Activated CD8-positive, alpha-beta memory T cell treated with anti-CD3 and anti-CD28 coated beads for 48 hours (primary cell): ENCODE results near the gene IL6ST.
"Not testable (repeated sequence)": the region's sequence is repeated elsewhere in the genome, so short reads cannot be mapped to it uniquely, and the experiment has no call there.

ENCODE experiments used
- DNase-seq, 3 experiments: peaks; one replicate each; pipeline ENCODE4 v3.0.0-alpha.2; 2020; ENCODE audit warnings: low read depth in 2 of 3, low spot score in 2 of 3

The IL6ST gene

DNA sequence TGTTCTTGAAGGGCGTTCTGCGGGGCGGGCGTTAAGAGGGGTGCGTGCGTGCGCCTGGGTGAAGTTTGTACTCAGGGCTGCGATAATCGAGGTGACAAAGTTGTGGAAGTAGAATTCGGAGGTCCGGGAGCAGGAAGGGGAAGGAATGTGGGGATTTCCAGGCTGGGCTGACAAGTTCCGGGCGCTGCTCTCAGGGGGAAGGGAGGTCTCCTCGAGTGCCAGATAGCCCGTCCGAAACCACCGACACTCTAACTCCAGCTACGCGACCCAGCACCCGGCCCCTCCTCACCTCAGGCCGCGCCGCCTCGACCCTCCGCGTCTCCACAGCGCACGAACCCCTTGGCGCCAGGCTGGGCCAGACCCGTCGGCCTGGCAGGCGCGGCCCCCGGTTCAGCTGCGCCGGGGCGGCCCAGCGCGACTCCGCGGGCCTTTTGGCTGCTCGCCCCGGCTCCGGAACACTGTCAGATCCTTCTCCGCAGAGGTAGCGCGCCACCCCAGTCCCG is at the start of gene IL6ST:
IL6ST (minus strand) TSS at position 469 of the 503 bp plus-strand sequence. CDS start 18,685 bp downstream, outside the sequence.
- DNase-seq, result no peak

DNA sequence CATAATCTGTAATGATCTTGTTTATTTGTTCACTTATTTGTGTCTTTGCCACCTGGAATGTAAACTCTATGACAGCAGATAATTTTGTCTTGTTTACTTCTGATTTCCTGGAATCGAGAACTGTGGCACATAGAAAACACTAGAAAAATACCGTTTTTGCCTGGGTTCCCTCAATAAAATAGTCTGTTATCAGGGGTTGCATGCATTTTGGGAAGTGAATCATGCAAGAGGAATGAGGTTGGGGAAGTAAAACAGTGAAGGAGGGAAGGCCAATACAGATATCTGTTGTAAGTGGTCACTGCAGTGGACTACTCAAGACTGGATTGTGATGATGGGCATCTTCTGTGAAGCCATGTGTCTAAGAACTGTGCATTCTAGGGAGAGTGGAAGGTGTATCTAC is 45.2 kb upstream of the IL6ST start:
- no peak for DNase-seq

GRCh38 chr5:56038206-56038605 is 43.4 kb upstream of the IL6ST start:
- not testable (repeated sequence) for DNase-seq

- no peak for DNase-seq
Observed at GRCh38 chr5:56037531-56038010, 42.8 kb upstream of the IL6ST start.

DNA sequence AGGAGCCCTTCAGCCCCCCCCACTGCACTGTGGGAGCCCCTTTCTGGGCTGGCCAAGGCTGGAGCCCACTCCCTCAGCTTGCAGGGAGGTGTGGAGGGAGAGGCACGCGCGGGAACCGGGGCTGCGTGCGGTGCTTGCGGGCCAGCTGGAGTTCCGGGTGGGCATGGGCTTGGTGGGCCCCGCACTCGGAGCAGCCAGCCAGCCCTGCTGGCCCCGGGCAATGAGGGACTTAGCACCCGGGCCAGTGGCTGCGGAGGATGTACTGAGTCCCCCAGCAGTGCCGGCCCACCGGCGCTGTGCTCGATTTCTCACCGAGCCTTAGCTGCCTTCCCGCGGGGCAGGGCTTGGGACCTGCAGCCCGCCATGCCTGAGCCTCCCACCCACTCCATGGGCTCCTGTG is 40.6 kb upstream of the IL6ST start:
- DNase-seq, result not testable (repeated sequence)

GRCh38 chr5:56029871-56030630 is 35.3 kb upstream of the IL6ST start:
- DNase-seq, result not testable (repeated sequence)

- no peak for DNase-seq
Observed at GRCh38 chr5:56029457-56029856, 34.7 kb upstream of the IL6ST start.

GRCh38 chr5:56028708-56029107 is 33.9 kb upstream of the IL6ST start:
- DNase-seq, result no peak

- DNase-seq, result no peak
Observed at GRCh38 chr5:56026863-56027300, 32.1 kb upstream of the IL6ST start.

DNA sequence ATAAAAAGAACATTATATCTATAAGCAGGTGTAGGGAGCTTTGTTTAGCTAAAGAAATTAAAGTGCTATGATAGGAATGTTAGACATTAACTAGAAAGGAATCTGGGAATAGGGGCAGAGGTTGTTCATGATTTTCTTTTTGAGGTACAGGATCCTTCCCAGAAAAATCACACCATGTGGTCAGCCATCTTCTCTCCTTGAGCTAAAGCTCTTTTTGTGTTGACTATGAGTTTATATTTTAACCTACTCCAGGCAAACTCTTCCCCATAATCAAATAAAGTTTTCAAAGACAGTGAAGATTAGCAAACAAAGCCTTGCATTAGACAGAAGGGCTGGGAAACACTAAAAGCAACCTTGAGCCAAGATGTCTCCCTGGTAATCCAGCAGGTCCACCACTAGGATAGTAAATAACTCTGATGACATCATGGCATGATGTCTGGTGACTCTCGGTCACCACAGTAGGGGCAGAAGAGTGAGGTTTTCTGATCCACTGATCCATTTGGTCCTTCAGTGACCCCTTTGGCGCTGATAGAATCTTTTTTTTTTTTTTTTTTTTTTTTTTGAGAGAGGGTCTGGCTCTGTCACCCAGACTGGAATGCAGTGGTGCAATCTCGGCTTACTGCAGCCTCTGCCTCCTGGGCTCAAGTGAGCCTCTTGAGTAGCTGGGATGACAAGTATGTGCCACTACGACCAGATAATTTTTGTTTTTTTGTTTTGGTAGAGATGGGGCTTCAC is 30.6 kb upstream of the IL6ST start:
- DNase-seq, result no peak

- no peak for DNase-seq
Observed at GRCh38 chr5:56024810-56025150, 30.0 kb upstream of the IL6ST start.

GRCh38 chr5:56023296-56023695 is 28.5 kb upstream of the IL6ST start:
- no peak for DNase-seq

- no peak for DNase-seq
Observed at GRCh38 chr5:56019306-56020272, 24.8 kb upstream of the IL6ST start.

DNA sequence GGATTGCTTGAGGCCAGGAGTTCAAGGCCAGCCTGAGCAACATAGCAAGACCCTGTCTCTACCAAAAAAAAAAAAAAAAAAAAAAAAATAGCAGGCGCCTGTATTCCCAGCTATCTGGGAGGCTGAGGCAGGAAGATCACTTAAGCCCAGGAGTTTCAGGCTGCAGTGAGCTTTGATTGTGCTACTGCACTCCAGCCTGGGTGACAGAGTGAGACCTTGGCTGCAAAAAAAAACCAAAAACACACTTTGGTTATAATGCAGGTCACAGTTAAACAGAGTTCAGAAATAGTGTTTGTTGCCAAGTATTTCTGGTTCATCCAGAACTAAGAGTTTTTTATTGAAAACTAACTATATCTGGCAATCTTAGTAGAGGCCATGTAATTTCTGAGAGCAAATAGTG is 24.1 kb upstream of the IL6ST start:
- DNase-seq, result no peak

- DNase-seq, result not testable (repeated sequence)
Observed at GRCh38 chr5:56014701-56015100, 19.9 kb upstream of the IL6ST start.

GRCh38 chr5:56013939-56014338 is 19.2 kb upstream of the IL6ST start:
- DNase-seq, result not testable (repeated sequence)

DNA sequence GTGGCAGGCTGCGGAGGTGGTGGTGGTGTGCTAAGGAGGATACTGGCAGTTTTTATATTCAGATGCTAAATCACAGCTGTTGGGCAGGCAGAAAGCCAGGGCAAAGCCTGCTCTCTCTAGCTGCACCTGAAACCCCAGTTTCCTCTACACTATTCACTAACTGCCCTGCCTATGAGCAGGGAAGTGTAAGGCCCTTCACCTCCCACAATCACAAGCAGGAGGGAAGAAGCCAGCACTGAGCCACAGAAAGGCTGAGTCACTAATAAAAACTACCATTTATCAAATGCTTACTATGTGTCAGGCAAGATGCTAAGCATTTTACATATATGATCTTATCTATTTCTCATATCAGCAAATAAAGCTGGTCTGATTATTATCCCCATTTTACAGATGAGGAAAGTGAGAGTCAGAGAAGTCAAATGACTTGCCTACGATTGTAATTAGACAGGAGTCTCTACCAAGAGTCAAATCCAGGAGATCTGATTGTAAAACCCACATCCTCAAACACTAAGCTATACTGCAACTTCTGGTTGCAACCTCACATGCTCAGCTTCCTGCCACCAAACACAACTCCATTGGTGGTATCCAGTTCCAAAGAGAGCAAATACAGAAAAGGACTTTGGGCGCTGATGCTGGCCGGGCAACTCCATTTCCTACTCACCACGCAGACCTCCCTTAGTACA is 17.7 kb upstream of the IL6ST start:
- DNase-seq, result no peak

DNA sequence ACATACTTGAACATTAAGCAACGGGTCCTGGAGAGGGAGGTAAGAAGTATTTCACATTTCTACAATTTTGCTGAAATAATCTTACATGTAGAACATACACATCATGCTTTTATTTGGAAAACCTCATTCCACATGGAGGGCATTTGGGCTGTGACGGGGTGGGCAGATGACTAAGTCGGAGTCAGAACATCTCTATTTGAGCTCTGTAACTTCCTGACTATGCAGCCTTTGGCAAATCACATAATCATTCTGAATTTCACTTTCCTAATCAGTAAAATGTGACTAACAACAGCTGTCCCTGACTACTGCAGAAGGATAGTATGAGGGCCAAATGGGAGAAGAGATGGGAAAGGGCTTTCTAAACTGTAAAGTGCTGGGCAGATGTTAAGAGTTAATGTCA is 17.1 kb upstream of the IL6ST start:
- no peak for DNase-seq

DNA sequence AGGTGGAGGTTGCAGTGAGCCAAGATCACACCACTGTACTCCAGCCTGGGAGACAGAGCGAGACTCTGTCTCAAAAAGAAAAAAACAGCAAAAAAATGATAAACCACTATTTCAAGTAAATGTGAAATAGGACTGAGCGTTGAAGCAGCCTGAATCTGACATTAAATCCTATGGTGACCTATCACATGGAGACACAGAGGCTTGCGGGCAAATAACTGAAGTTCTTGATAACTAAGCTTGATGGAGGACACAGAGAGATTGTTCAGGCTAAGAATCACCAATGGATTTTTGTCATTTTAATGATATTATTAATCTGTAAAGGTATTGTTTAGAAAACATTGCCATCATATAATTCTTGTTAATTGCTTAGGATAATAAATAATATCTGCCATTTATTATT is 15.7 kb upstream of the IL6ST start:
- no peak for DNase-seq

DNA sequence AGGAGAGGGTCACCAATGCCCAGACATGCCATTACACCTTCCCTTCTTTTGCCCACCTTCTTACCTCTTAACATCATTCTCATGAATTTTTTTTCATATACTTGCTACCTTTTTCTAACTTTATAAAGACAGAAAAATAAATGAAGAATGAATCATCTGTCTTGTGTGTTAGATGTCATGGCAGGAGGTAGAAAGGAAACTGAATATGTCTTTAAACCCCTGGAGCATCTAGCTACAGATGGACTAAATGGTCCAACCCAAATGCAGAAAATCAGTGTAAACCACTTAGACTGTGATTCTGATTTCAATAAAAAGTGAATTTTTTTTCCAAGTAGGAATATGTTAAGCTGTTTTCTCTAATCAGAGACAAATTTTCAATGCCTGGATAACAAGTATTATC is 11.8 kb upstream of the IL6ST start:
- DNase-seq, result no peak

- DNase-seq, result no peak
Observed at GRCh38 chr5:56006094-56006493, 11.3 kb upstream of the IL6ST start.
